HepG2 (cell line): Measurements from ENCODE around the gene ALKBH4. TPM values are rescaled to one million over a fixed set of nuclear protein-coding genes. Genes with fewer than 3 reads are reported as not detected.

ENCODE experiments used
- microRNA-seq: library from miRNA; unstranded; fragments of <30 nt; microRNA quantifications from one replicate; pipeline ENCODE4, GENCODE V29; 2020
- polyA plus RNA-seq, 8 experiments: library from polyadenylated mRNA; depleted of rRNA in 3 of 8; stranded (reverse) in 7 of 8; unstranded in 1 of 8; fragments of >200 nt; fragmentation: Illumina TruSeq in 4 of 8; extraction: Trizol in 4 of 8; gene quantifications; 2 replicates each; pipeline versions ENCODE4 v1.2.1 to v1.2.3, GENCODE V29; 2011 to 2016; ENCODE audit warnings: low read depth in 4 of 8, missing spikeins in 1 of 8, mixed read lengths in 1 of 8; ENCODE audit not compliant: insufficient read depth in 1 of 8
- total RNA-seq, 5 experiments: library from RNA; depleted of rRNA; stranded (reverse); fragments of >200 nt; fragmentation: Illumina TruSeq; extraction: Trizol; gene quantifications; 2 replicates each; pipeline ENCODE4 v1.2.3, GENCODE V29; 2016; ENCODE audit warnings: low read depth in 1 of 5

ALKBH4 gene
- total and polyA plus RNA-seq, 2 of the 13 experiments (the other 11 are each of a cell fraction or from before 2014, with no cell fraction given): 2.6 to 8.8 TPM

Small RNA genes within 50 kb of the gene (microRNA-seq; reads per million reads assigned to microRNA genes)
- gene MIR4467 (4.1 reads per million, percentile 28 among the genes with 10 or more reads in this experiment), gene MIR5090 (2.2 reads per million, percentile 11 among the genes with 10 or more reads in this experiment)

Other genes with a start within 250 kb of the ALKBH4 start
- 0.14 and 0.46 TPM in 2 replicates for gene SH2B2, start 178.0 kb downstream of the ALKBH4 start, total RNA-seq (2016; rRNA removed; fragmentation: Illumina TruSeq; extraction: Trizol)
- gene SH2B2, start 178.0 kb downstream of the ALKBH4 start, polyA plus RNA-seq (2011; rRNA removed): 1.3 and 1.7 TPM in 2 replicates
- gene SPDYE6, start 108.4 kb downstream of the ALKBH4 start, total RNA-seq (2016; rRNA removed; fragmentation: Illumina TruSeq; extraction: Trizol): 0.07 TPM in 1 of 2 replicates, not detected in the other
- not detected in 2 replicates for gene SPDYE6, start 108.4 kb downstream of the ALKBH4 start, polyA plus RNA-seq (2011; rRNA removed)
- gene PRKRIP1, start 68.5 kb downstream of the ALKBH4 start, total RNA-seq (2016; rRNA removed; fragmentation: Illumina TruSeq; extraction: Trizol): 13.2 and 16.8 TPM in 2 replicates
- 13.2 and 16.4 TPM in 2 replicates for gene PRKRIP1, start 68.5 kb downstream of the ALKBH4 start, polyA plus RNA-seq (2011; rRNA removed)
- gene ORAI2, start 31.3 kb downstream of the ALKBH4 start, total RNA-seq (2016; rRNA removed; fragmentation: Illumina TruSeq; extraction: Trizol): 6.0 and 6.1 TPM in 2 replicates
- 3.0 and 5.6 TPM in 2 replicates for gene ORAI2, start 31.3 kb downstream of the ALKBH4 start, polyA plus RNA-seq (2011; rRNA removed)
- 14.5 and 16.3 TPM in 2 replicates for gene LRWD1, start 121 bp upstream of the ALKBH4 start, total RNA-seq (2016; rRNA removed; fragmentation: Illumina TruSeq; extraction: Trizol)
- 8.5 and 12.7 TPM in 2 replicates for gene LRWD1, start 121 bp upstream of the ALKBH4 start, polyA plus RNA-seq (2011; rRNA removed)
- gene POLR2J, start 14.1 kb upstream of the ALKBH4 start, total RNA-seq (2016; rRNA removed; fragmentation: Illumina TruSeq; extraction: Trizol): 35.2 and 41.2 TPM in 2 replicates
- 62.1 and 71.4 TPM in 2 replicates for gene POLR2J, start 14.1 kb upstream of the ALKBH4 start, polyA plus RNA-seq (2011; rRNA removed)
- gene RASA4B, start 52.9 kb upstream of the ALKBH4 start, total RNA-seq (2016; rRNA removed; fragmentation: Illumina TruSeq; extraction: Trizol): 0.48 and 0.82 TPM in 2 replicates
- 1.3 and 2.6 TPM in 2 replicates for gene RASA4B, start 52.9 kb upstream of the ALKBH4 start, polyA plus RNA-seq (2011; rRNA removed)
- 0.79 and 2.4 TPM in 2 replicates for gene UPK3BL2, start 78.8 kb upstream of the ALKBH4 start, total RNA-seq (2016; rRNA removed; fragmentation: Illumina TruSeq; extraction: Trizol)
- 7.9 and 8.9 TPM in 2 replicates for gene UPK3BL2, start 78.8 kb upstream of the ALKBH4 start, polyA plus RNA-seq (2011; rRNA removed)
- gene SPDYE2, start 86.4 kb upstream of the ALKBH4 start, total RNA-seq (2016; rRNA removed; fragmentation: Illumina TruSeq; extraction: Trizol): not detected in 2 replicates
- gene SPDYE2, start 86.4 kb upstream of the ALKBH4 start, polyA plus RNA-seq (2011; rRNA removed): not detected in 2 replicates
- 24.0 and 28.0 TPM in 2 replicates for gene POLR2J3, start 107.7 kb upstream of the ALKBH4 start, total RNA-seq (2016; rRNA removed; fragmentation: Illumina TruSeq; extraction: Trizol)
- 34.2 and 36.5 TPM in 2 replicates for gene POLR2J3, start 107.7 kb upstream of the ALKBH4 start, polyA plus RNA-seq (2011; rRNA removed)
- gene RASA4, start 151.9 kb upstream of the ALKBH4 start, total RNA-seq (2016; rRNA removed; fragmentation: Illumina TruSeq; extraction: Trizol): 0.59 and 1.1 TPM in 2 replicates
- 1.6 and 3.2 TPM in 2 replicates for gene RASA4, start 151.9 kb upstream of the ALKBH4 start, polyA plus RNA-seq (2011; rRNA removed)
- gene UPK3BL1, start 177.9 kb upstream of the ALKBH4 start, total RNA-seq (2016; rRNA removed; fragmentation: Illumina TruSeq; extraction: Trizol): 3.5 and 6.3 TPM in 2 replicates
- gene UPK3BL1, start 177.9 kb upstream of the ALKBH4 start, polyA plus RNA-seq (2011; rRNA removed): 13.8 and 20.5 TPM in 2 replicates
- not detected in 2 replicates for gene SPDYE2B, start 185.5 kb upstream of the ALKBH4 start, total RNA-seq (2016; rRNA removed; fragmentation: Illumina TruSeq; extraction: Trizol)
- gene SPDYE2B, start 185.5 kb upstream of the ALKBH4 start, polyA plus RNA-seq (2011; rRNA removed): not detected in 2 replicates
- 0.22 and 1.6 TPM in 2 replicates for gene POLR2J2, start 206.8 kb upstream of the ALKBH4 start, total RNA-seq (2016; rRNA removed; fragmentation: Illumina TruSeq; extraction: Trizol)
- 2.7 and 2.8 TPM in 2 replicates for gene POLR2J2, start 206.8 kb upstream of the ALKBH4 start, polyA plus RNA-seq (2011; rRNA removed)